Stimulated activated naive CD4-positive, alpha-beta T cell (primary cell): ENCODE measurements around the gene CRTAP.
"Not testable (repeated sequence)": the region's sequence is repeated elsewhere in the genome, so short reads cannot be mapped to it uniquely, and the experiment has no call there.

Experiments
- DNase-seq, 6 experiments: peaks; one replicate each; lab custom pipeline; 2025; lab: John Stamatoyannopoulos, UW

Gene CRTAP

DNA sequence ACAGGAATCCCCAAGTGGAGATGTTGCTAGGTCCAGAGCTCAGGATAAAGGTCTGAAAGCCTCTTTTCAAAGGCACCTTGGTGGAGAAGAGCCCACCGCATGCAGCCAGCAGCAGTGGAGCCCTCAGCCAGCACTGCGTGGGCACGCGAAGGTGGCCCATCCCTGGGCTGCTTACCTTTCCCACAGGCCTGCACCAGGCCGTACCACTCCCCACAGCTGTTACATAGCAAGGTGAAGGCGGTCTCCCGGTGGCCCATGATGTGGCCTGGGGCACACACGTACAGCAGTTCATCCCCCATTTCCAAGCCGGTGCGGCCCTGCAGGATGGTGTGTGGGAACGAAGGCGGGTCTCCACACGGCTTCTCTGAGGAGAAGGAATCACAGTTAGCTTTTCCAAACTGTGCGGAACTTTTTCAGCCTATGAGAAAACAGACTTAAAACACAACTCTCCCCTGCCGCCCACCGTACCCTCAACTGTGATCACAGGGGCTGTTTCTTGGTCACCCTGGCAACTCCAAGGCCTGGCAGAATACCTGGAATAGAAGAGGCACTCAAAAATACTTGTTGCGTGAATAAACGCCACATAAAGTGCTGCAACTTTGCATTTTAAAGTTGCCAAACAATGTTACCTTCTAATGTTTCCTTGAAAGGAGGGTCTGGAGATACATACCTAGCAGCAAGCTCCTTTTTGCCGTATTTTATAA, 61.0 kb downstream of the CRTAP start:
- no peak for DNase-seq

DNA sequence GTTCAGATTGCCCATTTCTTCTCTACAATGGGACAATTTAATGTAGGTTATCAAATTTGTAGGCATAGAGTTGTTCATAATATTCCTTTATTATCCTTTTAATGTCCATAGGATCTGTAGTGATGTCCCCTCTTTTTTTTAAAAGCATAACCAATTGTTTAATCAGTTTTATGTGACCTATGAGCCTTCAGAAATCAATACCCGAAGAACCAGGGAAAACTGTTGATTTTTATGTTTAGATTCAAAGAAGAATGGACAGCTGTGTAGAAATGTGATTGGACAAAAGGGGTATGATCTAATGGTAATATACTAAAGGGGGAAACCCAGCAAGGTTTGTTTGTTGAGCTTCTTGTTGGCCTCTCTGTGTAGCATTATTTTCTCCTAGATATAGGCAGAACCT, 65.3 kb downstream of the CRTAP start:
- no peak for DNase-seq

DNA sequence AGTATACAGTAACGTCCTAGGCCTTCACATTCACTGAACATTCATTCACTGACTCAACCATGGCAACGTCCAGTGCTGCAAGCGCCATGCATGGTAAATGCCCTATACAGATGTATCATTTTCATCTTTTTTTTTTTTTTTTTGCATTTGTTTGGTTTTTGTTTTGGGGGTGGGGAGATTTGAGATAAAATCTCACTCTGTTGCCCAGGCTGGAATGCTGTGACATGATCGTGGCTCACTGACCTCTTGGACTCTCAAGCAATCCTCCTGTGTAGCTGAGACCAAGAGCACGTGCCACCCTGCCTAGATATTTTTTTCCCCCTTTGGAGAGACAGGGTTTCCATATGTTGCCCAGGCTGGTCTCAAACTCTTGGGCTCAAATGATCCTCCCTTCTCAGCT, 67.4 kb downstream of the CRTAP start:
- DNase-seq = no peak

GRCh38 chr3:33181641-33182040, 67.8 kb downstream of the CRTAP start:
- DNase-seq = not testable (repeated sequence)

DNA sequence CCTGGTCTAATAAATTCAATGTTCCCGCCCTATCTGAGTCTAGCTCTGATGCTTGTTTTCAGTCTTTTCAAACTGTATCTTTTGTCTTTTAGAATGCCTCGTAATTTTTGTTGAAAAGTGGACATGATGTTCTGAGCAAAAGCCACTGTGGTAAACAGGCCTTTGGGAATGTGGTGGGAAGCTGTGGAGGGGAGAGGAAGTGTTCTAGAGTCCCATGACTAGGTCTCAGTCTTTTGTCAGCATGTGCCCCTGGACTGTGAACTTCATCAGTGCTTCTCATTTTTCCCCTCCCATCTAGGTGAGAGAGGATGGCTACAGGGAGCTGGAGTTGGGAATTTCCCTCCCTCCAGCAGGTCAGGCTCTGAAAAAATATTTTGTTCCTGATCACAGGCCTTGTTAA, 71.0 kb downstream of the CRTAP start:
- DNase-seq = no peak

- no peak for DNase-seq
Measured at GRCh38 chr3:33186524-33187367, 72.9 kb downstream of the CRTAP start.

DNA sequence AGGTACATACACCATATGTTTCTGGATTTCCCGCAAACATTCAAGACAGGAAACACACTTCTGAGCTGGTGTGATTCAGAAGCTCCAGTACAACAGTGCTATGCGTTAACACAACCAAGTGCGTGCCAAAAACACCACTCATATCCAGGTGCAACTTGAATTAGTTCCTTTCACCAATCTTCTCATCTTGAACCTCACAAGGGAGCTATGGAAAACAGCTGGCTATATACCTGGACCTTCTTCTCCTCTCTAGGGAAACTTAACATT, 73.5 kb downstream of the CRTAP start:
- DNase-seq = no peak

GRCh38 chr3:33194303-33194702, 80.5 kb downstream of the CRTAP start:
- no peak for DNase-seq

- DNase-seq = no peak
Measured at GRCh38 chr3:33196538-33196937, 82.7 kb downstream of the CRTAP start.
